GM21619 (cell line): ENCODE data around the gene MTMR1.

Experiments
- ATAC-seq: cut with Tn5 transposase; IDR thresholded peaks from one replicate; pipeline ENCODE4 v1.9.1; 2021; ENCODE audit not compliant: unreplicated experiment

Gene MTMR1

DNA sequence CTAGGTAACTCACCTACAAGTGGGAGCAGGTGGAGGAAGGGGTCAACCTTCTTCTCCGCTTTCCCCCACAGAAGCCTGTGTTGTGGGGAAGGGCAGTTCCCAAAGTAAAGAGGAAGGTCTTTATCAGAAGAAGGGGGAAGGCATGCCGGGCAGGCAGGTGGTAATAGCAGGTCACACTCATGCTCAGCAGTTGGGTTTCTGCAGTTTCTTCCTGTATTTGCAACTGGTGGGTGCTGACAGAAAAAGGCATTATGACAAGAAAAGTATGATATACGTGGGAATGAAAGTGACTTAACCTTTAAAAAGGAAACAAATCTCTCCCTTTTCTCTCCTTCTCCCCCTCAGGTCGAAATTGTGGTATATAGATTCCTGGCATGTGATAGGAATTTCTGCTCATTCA is 3.7 kb downstream of the MTMR1 start:
- no peak for ATAC-seq

DNA sequence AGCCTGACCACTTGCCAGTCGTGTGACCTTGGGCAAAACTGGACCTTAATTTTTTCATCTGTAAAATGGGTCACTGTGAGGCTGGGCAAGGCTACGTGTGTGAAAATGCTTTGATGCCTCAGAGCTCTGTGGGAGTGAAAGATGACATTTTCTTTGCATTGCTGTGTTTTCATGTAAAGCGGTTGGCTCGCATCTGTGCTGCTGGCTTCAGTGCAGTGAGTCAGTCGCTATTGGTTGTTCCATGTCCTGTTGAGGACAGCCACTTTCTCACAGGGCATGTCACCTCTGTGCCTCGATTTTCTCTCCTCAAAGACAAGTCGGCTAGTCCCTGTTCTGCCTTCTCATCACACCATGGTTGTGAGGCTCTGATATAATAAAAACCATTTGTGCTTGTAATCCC is 4.4 kb downstream of the MTMR1 start:
- no peak for ATAC-seq

DNA sequence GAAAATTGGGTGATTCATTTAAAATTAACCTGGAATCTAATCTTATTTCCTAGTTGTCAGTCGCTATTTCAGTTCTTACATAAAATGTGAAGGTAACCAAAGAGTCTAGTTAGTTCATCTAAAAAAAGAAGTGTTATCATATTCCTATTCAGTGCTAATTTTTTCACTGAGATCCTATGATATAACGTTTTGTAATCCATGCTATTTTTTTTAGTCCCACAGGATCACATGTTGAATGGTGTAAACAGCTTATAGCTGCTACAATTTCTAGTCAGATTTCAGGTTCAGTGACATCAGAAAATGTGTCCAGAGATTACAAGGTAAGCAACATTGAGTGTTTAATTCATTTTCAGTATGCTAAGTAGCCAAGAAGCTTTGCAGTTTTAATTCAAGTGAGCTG is 5.8 kb downstream of the MTMR1 start:
- no peak for ATAC-seq

DNA sequence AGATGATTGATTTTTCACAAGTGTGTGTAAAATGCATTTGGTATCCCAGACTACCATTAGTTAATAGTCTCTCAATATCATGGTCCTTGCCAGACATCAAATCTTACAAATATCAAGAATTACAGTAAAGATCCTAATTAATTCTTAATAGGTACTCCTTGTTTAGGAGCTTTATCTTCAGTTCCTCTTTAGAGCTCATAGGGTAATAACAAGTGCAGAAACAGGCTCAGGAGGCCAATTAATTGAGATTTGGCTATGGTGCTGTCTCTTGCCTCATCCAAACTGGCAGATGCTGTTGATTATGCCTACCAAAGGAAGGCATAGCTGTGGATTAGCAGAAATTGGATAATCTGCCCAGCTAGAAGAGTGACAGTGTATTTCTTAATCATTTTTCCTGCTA is 6.9 kb downstream of the MTMR1 start:
- no peak for ATAC-seq

DNA sequence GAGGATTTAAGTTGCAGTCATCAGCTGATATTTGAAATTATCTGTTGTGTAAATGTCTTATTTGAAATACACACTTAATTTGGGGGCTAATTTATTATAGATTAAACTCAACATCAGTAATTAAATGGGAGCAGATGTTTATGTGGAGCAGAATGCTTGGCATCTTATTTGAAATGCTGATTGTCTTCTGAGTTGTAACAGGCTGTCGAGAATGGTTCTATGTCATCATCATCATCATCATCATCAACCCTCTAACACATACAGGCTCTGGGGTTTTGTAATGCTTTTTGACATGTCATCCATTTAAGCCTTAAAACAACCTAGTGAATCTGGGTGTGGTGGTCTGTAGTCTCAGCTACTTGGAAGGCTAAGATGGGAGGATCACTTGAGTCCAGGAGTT is 8.2 kb downstream of the MTMR1 start:
- no peak for ATAC-seq

DNA sequence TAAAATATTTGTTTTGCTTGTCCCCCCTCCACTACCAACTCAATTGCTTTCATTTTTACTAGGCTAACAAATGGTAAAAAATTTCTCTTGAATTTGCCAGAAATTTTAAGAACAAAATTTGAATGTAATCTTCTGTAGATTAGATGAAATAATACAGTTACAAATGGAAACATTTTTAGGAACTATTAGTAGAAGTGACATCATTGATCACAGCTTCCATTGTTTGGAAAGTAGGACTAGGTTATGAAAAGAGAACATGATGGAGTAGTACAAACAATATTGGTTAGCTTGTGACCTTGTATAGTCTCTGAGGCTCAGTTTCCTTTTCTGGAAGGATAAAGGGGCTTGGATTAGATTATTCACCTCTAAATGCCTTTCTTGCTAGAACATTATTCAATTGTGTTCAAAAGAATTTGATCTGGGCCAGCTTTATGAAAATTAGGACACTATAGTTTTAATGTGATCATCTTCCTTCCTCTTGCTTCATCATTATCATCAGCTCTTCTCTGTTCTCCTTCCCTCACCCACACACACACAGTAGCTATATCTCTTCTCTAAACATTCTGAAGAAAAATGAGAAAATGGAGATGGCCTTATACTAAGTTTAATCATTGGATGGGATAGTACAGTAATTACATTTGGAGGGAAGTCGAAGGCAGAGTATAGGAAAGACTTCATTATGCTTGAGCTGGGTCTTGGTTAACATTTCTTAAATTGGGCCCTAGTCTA is 9.9 kb downstream of the MTMR1 start:
- ATAC-seq, result no peak

DNA sequence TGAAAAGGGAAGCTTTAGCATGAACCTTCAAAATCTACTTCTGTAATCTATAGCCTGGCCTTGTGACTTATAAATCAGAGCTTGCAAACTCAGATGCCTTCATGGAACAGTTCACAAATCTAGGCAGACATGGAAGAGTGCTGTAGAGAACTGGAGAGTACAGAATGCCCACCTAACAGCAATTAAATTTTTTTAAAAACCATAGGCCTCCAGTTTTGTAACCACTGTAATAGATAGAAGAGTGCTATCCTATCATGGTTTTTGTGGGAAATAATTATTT is 10.4 kb downstream of the MTMR1 start:
- ATAC-seq, result no peak

DNA sequence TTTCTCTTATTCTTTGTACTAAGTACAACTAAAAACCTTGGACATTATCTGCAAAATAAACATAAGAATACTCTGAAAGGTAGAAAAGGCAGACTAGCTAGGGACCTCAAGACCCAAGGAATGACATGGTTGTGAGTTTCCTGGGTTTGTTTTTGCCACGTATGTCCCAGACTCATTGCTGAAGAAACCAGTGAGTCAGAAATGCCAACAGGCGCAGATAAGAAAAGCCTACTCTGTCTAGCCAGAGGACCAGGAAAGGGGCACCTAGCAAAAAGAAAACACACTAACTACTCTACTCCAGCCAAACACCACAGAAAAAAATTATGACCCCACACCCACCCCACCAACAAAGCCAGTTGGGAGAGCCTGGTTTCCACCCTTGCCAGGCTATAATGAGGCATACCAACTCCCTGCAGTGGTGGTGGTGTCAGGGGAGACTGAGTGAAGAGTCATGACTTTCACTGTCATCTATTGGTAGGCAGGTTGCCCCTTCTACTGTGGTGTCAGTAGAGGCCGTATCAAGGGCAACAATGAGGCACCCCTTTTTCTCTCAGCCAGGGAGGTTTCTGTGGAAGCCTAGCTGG is 10.9 kb downstream of the MTMR1 start:
- no peak for ATAC-seq

DNA sequence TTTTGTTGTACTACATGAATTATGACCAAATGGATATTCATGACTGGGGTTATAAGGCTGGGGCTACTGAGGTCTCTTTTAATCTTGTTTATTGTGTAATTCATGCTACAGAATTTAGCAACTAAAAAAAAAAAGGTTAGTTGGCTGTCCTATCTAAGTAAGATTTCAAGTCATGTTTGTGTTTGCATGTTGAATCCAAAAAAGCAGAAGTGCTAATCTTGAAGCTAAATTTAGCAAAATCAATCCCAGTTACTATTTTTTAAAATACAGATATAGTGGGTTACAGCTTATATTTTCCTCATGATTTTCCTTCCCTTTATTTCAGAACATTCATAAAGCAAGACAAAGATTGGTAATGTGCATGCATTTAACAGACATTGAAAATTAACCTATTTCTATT is 19.4 kb downstream of the MTMR1 start:
- ATAC-seq, result no peak

DNA sequence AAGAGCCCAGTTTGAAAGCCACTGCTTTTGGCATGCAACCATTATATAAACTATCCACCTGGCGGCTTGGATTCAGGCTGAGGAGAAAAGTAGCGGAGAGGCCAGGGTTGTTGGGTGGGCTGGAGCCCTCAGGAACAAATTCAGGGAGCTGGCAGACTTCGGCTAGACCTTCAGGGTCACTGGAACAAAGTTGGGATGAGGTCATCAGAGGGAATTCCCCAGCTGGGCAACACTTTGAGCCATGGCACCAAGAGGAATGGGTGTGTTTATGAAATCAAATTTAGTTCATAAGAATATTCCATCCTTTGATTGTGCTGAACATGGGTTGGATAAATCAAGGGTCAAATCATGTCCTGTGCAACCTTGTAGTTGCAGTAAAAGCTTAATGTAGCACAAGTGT is 22.0 kb downstream of the MTMR1 start:
- no peak for ATAC-seq

DNA sequence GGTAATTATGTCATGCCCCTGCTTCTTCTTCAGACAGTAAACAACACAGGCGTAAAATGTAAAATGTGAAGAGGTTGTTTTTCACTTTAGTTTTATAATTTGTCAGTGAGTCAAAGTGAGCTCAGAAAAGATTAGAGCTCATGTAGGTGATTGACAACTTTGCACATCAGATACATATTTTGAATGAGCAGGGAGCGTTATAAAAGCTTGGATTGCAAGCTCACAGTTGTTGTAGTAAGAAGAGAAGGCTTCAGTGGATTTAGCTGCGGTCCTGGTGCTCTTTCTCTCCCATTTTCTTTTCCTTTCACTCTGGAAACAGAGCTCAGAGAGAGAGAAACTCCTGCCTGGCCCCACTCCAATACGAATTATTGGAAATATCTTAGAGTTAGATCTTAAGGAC is 26.4 kb downstream of the MTMR1 start:
- no peak for ATAC-seq

DNA sequence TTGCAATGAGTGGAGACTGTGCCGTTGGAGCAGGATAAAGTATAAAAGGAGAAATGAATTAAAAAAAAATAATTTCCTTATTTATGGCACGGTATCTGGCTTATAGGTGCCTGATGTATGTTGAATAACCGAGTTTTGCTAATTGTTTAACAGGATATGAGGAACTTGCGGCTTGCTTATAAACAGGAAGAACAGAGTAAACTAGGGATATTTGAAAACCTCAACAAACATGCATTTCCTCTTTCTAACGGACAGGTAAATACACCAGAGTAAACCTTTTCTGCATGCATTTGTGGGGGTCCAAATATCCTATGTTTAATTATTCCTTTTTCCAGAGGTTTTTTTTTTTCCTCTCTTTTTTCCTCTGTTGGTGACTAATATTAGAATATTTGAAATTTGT is 36.8 kb downstream of the MTMR1 start:
- no peak for ATAC-seq

DNA sequence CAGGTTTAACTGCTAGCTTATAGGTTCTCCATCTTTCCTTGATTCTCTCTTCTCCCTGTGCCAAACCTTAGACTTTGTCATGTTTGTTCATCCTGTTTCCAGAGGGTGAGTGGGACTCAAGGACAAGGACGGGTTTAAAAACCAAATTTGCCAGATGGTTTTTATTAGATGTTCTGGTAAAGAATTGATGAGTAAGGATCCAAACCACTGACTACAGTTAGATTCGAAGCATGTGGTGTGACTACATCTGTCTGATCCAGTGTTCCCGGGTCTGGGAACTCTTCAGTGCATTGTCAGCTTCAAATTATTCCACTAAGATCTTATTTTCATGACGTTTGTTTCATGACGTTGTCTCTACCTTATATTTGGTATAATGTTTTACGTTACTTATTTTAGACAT is 37.5 kb downstream of the MTMR1 start:
- ATAC-seq, result no peak

DNA sequence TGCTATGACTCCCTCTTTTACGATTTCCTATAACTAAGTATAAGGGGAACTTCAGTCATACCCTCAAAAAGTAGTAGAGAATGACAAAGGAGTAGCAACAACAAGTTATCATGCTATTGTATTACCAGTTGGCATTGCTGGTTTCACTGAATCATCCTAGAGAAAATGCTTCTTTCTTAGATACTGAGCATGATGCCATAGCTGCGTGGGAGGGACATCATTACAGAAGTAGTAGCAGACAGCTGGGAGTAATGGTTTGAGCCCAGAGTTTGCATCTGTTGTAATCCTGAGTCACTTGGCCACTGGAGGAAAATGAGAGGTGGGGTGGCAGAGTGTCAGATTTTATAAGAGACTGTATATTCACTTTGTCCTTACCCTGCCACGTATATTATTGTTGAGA is 38.6 kb downstream of the MTMR1 start:
- ATAC-seq, result no peak

DNA sequence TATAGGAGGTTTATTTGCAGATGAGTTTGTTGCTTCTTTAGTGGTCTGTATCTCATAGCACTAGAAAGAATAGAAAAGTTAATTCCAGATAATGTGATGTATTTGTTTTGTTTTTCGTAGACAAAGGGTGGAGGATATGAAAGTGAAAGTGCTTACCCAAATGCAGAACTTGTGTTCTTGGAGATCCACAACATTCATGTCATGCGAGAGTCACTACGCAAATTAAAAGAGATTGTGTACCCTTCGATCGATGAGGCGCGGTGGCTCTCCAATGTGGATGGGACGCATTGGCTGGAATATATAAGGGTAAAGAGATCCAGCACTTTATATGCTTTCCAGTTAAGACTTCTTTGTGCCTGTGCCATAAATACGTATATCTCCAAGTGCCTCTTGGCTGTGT is 43.3 kb downstream of the MTMR1 start:
- ATAC-seq, result no peak

DNA sequence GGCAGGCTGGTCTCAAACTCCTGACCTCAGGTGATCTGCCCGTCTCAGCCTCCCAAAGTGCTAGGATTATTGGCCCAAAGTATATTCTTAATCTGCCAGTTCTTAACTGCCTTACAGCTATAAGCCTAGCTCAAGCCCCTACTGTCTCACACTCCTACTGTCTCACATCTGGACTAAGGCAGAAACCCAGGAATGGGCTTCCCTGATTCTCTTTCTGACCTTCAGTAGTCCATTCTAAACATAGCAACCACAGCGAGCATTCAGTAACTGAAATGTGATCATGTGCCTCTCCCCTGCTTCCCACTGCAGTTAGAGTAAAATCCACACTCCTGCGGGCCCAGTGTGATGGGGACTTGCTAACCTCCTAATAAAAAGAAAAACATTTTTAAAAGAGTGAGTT is 58.9 kb downstream of the MTMR1 start:
- no peak for ATAC-seq

DNA sequence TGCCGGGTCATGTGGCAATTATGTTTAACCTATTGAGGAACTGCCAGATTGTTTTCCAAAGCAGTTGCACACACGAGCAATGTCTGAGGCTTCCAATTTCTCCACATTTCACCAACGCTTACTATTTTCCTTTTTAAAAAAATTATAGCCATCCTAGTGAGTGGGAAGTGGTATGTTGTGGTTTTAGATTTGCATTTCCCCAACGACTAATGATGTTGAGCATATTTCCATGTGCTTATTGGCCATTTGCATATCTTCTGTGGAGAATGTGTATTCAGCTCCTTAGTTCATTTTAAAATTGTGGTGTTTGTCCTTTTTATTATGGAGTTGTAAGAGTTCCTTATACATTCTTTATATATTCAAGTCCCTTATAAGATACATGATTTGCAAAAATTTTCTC is 60.2 kb downstream of the MTMR1 start:
- ATAC-seq, result no peak

DNA sequence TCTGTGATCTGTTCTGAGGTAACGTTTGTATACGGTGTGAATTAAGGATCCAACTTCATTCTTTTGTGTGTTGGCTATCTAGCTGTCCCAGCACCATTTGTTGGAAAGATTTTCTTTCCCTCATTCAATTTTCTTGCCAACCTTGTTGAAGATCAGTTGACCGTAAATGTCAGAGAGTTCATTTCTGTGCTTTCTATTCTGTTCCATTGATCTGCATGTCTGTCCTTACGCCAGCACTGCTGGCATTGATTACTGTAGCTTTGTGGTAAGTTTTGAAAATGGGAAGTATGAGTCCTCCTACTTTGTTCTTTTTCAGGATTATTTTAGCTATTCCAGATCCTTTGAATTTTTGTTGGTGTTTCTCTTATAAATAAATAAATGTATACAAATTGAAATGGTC is 60.8 kb downstream of the MTMR1 start:
- ATAC-seq, result no peak

DNA sequence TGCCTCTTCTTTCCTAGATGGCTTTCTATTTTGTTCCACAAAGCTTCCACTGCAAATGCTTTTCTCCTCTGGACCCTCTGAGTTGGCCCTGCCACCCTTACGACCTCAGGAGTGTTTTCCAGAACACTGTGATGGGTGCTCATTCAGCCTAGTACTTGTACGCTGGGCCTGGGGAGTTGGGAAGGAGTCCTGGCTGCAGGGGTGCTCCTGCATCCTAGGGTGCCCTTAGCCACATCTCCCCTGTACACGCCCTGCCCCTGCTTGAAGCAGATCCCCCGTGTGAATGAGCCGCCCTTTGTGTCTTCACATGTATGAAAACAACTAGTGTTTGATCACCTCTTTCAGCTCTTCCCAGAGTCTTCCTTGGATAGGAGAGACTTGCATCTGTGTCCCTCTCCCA is 64.2 kb downstream of the MTMR1 start:
- no peak for ATAC-seq

DNA sequence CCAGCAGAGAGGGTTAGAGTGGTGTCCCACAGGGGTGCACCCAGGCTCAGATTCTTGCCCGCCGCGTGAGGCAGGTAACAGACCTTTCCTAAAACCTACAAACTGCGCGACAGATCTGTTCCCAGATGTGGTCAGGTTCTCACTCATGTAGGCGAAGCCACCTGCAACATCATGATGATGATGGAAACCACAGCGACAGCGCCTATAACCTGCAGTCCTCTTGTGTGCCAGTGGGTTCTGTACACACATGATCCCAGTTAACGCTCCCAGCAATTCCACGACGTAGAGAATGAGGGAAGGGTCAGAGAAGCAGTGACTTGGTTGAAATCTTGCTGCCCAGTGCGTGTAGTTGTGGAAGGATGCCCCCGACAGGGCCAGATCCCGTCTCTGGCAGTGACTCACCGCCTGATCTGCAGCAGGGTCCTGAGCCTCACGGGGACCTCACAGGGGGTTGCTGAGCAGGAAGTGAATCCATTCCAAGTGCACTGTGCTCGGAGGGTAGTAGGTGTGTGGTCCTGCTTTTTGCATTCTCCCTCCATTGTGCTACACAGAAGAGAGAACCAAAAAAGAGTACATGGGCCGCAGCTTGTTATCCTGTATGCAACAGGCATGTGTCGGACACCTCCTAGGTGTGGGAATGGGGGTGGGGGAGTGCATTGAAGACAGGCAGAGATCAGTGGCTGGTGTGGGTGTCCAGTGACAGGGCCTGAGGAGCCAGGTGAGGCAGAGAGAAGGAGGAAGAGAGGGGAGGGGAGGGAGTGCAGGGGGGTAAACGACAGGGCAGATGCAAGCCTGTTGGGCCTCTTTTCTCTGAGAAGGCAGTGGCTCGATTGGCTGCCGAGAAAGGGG is 66.6 kb downstream of the MTMR1 start:
- ATAC-seq, result no peak

DNA sequence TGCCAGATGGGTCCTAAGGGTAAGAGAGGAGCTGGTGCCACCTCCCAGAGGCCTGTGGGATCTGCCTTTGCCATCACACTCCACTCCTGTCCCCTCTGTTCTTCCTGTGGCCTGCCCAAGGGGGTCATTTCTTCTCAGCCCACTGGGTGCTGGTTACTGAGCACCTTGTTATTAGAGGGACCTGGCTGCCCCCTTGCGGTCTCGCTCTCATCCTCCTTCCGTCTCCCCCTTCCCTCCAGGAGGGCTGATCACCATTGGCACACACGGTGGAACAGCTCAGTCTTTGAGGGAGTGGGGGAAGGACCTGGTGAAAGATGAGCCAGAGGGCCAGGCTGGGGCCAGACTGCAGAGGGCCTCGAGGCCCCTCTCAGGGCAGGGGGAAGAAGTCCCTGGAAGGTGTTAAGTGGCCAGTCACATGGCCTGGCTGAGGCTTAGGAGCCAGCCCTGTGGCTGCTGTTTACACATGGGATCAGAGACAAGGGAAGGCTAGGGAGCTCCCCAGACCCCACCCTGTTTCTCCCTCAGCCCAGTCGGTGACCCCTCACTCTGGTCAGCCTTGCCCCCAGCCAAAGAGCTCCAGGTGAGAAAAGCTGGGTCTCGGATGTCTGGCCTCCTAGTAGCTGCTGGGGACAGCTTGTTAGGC is 68.1 kb downstream of the MTMR1 start:
- no peak for ATAC-seq

DNA sequence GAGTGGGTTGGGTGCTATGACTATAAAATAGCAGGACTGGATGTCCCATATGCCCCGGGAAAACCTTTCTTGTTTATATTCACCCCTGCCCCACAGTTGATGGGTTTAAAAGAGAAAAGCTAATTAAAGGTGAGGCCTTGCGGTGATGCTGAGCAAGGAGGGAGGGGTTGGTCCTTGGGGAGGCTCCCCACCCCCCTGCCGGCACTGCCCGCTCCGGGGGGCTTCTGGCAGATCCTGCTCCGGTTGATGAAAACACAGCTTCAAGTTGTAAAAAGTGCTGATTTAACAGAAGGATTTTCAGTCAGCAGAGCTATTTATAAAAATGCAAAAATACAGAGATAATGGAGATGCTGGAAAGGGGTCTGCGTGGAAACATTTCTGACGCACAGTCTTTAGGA is 68.6 kb downstream of the MTMR1 start:
- ATAC-seq, result no peak
